ENCODE data around the gene MYLK.
"Not testable (repeated sequence)": the region's sequence is repeated elsewhere in the genome, so short reads cannot be mapped to it uniquely, and the experiment has no call there.

The MYLK gene

GRCh38 chr3:123739106-123739505 is 145.0 kb downstream of the MYLK start:
- H3K27ac ChIP-seq (replicated peaks), result no peak overlapping the region
- no peak for DNase-seq (ENCODE audit: low read depth in 1 of 2, low spot score in 1 of 2)
- TF ChIP-seq GABPA (IDR thresholded peaks at IDR 0.05; ENCODE audit: low read depth) (no peak), SPI1 (IDR thresholded peaks at IDR 0.05; ENCODE audit: borderline replicate concordance, low read depth) (no peak), REST (IDR thresholded peaks at IDR 0.05; ENCODE audit: insufficient replicate concordance, low read depth) (no peak), POLR2AphosphoS5 (IDR thresholded peaks at IDR 0.05; ENCODE audit: low read depth) (no peak), CTCF (IDR thresholded peaks at IDR 0.05; ENCODE audit: insufficient read depth, low read length) (no peak)
- no peak overlapping the region for H3K4me3 ChIP-seq (replicated peaks; ENCODE audit: insufficient read depth, low read length)
- H3K27me3 ChIP-seq (ENCODE audit: insufficient read depth, poor library complexity, severe bottlenecking), result peaks cover 8% of the 10 kb centered on the region

- not testable (repeated sequence) for H3K27ac ChIP-seq (replicated peaks); H3K4me3 ChIP-seq (replicated peaks; ENCODE audit: insufficient read depth, low read length); H3K27me3 ChIP-seq (ENCODE audit: insufficient read depth, poor library complexity, severe bottlenecking); DNase-seq (ENCODE audit: low read depth in 1 of 2, low spot score in 1 of 2)
These were observed 145.6 kb downstream of the MYLK start for GRCh38 chr3:123738522-123738921.

GRCh38 chr3:123737168-123737567 is 147.0 kb downstream of the MYLK start:
- H3K27ac ChIP-seq (replicated peaks), result no peak overlapping the region
- H3K4me3 ChIP-seq (replicated peaks; ENCODE audit: insufficient read depth, low read length), result no peak overlapping the region
- TF ChIP-seq CTCF (IDR thresholded peaks at IDR 0.05; ENCODE audit: insufficient read depth, low read length) (no peak), REST (IDR thresholded peaks at IDR 0.05; ENCODE audit: insufficient replicate concordance, low read depth) (no peak), SPI1 (IDR thresholded peaks at IDR 0.05; ENCODE audit: borderline replicate concordance, low read depth) (no peak), GABPA (IDR thresholded peaks at IDR 0.05; ENCODE audit: low read depth) (no peak), POLR2AphosphoS5 (IDR thresholded peaks at IDR 0.05; ENCODE audit: low read depth) (no peak)
- DNase-seq (ENCODE audit: low read depth in 1 of 2, low spot score in 1 of 2), result no peak
- peaks cover 2% of the 10 kb centered on the region for H3K27me3 ChIP-seq (ENCODE audit: insufficient read depth, poor library complexity, severe bottlenecking)

- Histone ChIP-seq H3K27ac (replicated peaks) (no peak overlapping the region), H3K27me3 (ENCODE audit: insufficient read depth, poor library complexity, severe bottlenecking) (peaks cover 2% of the 10 kb centered on the region), H3K4me3 (replicated peaks; ENCODE audit: insufficient read depth, low read length) (no peak overlapping the region)
- no peak for TF ChIP-seq REST (IDR thresholded peaks at IDR 0.05; ENCODE audit: insufficient replicate concordance, low read depth)
- TF ChIP-seq CTCF (IDR thresholded peaks at IDR 0.05; ENCODE audit: insufficient read depth, low read length), result no peak
- TF ChIP-seq POLR2AphosphoS5 (IDR thresholded peaks at IDR 0.05; ENCODE audit: low read depth), result no peak
- TF ChIP-seq GABPA (IDR thresholded peaks at IDR 0.05; ENCODE audit: low read depth), result no peak
- no peak for TF ChIP-seq SPI1 (IDR thresholded peaks at IDR 0.05; ENCODE audit: borderline replicate concordance, low read depth)
- no peak for DNase-seq (ENCODE audit: low read depth in 1 of 2, low spot score in 1 of 2)
These were observed 148.7 kb downstream of the MYLK start for GRCh38 chr3:123735456-123735855.

Data from HL-60 (cell line).